ENCODE measurements around the gene GNL2.

The GNL2 gene

DNA sequence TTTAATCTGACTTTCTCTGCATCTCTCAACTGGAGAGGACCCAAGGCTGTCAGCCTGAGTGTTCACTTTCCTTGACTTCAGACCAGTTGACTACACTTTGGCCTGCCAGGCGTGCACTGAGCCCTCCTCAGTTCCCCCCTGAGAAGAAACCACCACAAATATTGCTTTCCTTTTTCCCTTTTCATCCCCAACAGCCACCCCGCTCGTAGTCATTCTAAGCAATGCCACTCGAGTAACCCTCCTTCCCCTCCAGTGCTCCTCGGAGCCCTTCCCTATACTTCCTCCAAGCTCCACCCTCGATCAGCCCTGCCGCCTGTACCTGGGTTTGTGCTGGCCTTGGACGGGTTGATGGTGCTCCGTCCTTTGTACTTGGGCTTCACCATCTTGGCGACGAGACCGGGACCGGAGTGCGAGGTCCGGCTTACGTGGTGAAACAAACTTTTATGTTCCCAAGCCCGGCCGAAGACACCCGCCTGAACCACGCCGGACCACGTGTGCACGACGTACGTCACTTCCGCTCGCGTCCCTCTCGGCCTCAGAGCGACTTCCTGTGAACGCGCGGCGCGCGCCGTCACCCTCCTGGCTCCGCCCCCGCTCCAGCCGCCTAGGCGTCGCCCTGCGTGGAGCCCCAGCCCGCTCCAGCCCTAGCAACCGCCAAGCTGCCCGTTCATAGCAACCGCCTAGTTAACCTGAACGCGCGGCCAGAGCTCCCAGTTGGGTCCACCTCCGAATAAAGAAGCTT, at the start of gene GNL2:
TSS of gene GNL2 (minus strand) at position 498 of the 742 bp plus-strand sequence. CDS start at position 383, 115 bp downstream.
- H3K27me3 ChIP-seq (ENCODE audit: insufficient read depth, insufficient read length), result peaks cover 6% of the 10 kb centered on the region
- H3K4me3 ChIP-seq (ENCODE audit: insufficient read length, low read depth), result peak within 1 kb of the TSS; percentile 87
- no peaks in the 10 kb centered on the region for H3K9me3 ChIP-seq (ENCODE audit: insufficient read depth, low read length)
- H3K36me3 ChIP-seq (ENCODE audit: insufficient read depth, insufficient read length, low read length), result peaks cover 42% of the 10 kb centered on the region
- DNase-seq (ENCODE audit: low read depth, low spot score), result peak; percentile 99
- no peak for TF ChIP-seq YY1 (IDR thresholded peaks at IDR 0.05; ENCODE audit: insufficient read depth, insufficient read length)
- TF ChIP-seq SUZ12 (IDR thresholded peaks at IDR 0.05; ENCODE audit: extremely low read depth, insufficient read depth, insufficient read length), result no peak
- no peak for TF ChIP-seq ZNF274 (IDR thresholded peaks at IDR 0.05; ENCODE audit: low read depth, low read length)
- peak within 1 kb of the TSS; percentile 94 for H3K9ac ChIP-seq (ENCODE audit: insufficient read length, low read depth)
- no peaks in the 10 kb centered on the region for H3K4me1 ChIP-seq (ENCODE audit: insufficient read depth, insufficient read length)

DNA sequence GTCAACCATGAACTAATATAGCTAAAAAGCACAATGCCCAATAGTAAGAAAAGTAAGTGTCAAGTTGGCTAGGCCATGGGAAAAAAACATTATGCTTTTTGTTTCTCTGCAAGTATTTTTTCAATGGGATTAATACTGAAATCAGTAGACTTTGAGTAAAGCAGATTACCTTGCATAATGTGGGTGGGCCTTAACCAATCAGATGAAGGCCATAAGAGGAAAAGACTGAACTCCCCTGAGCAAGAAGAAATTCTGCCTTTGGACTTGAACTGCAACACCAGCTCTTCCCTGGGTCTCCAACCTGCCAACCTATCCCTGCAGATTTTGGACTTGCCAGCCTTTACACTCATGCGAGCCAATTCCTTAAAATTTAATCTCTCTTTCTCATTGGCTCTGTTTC, 45.3 kb upstream of the GNL2 start:
- peaks cover 68% of the 10 kb centered on the region for H3K27me3 ChIP-seq (ENCODE audit: insufficient read depth, insufficient read length)
- DNase-seq (ENCODE audit: low read depth, low spot score), result no peak

DNA sequence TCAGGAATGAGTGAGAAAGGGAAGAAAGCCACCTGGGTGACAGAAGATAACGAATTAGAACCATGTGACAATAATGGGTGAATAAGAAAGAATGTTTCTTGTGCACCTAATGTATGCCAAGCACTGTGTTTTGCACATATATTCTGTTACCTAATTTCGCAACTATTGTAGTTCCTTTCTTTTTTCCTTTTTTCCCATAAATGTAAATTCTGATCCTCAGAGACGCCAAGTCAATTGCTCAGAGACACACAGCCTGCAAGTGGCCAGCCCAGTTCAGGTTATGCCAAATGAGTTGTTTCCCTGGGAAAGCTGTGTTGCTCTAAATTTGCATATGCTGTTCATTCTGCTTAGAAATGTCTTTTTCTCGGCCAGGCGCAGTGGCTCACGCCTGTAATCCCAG, 40.7 kb upstream of the GNL2 start:
- DNase-seq (ENCODE audit: low read depth, low spot score), result no peak

More for the DNA sequence above, 45.3 kb upstream of the GNL2 start:
- Histone ChIP-seq H3K4me3 (ENCODE audit: insufficient read length, low read depth) (no peak overlapping the region), H3K9me3 (ENCODE audit: insufficient read depth, low read length) (0 out of 2 replicates have a peak, but pooled peaks cover 8% of the 10 kb centered on the region), H3K4me1 (ENCODE audit: insufficient read depth, insufficient read length) (no peaks in the 10 kb centered on the region), H3K9ac (ENCODE audit: insufficient read length, low read depth) (no peak overlapping the region), H3K36me3 (ENCODE audit: insufficient read depth, insufficient read length, low read length) (no peaks in the 10 kb centered on the region)
- TF ChIP-seq SUZ12 (IDR thresholded peaks at IDR 0.05; ENCODE audit: extremely low read depth, insufficient read depth, insufficient read length) (no peak), YY1 (IDR thresholded peaks at IDR 0.05; ENCODE audit: insufficient read depth, insufficient read length) (no peak), ZNF274 (IDR thresholded peaks at IDR 0.05; ENCODE audit: low read depth, low read length) (no peak)

DNA sequence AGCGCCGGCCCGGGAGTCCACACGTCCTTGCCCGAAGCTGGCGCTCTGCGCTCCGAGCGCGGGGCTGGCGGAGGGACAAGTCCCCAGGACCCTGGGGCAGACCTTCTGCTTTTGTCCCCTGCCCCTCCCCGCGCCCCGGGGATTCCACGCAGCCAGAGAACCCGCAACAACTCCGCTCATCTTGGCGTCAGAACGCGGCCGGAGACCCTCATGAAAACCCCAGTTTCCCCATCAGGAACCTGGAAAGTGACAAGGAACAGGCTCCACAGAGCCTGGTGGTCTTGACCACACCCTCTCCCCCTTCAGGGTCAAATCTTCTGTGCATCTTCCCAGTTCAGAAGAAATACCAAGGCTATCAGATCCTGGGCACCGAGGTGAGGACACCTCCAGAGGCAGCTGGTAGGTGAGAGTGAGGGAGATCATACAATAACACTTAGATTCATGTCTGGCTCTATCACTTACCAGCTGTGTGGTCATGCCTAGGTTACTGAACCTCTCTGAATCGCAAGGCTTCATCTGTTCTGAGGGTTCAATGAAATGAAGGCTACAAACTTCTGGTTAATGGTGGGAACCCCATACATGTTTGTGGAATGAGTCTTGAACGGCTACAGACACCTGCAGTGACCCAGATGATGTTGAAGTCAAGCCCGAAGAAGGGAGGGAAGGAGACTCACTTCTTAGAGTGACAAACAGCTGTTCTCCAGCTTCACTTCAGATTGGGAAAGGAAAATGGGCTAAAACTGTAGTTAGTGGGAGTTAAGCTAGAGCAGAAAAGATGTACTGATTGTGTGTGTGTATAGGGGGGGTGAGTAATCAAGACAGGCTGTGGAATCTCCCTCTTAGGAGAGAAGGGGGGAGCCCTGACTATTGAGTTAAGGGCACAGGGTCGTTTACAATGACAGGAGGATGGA, 39.5 kb upstream of the GNL2 start:
- H3K4me1 ChIP-seq (ENCODE audit: insufficient read depth, insufficient read length), result peaks cover 22% of the 10 kb centered on the region
- peak overlapping the region; percentile 44 for H3K4me3 ChIP-seq (ENCODE audit: insufficient read length, low read depth)
- H3K27me3 ChIP-seq (ENCODE audit: insufficient read depth, insufficient read length), result peaks cover 96% of the 10 kb centered on the region
- DNase-seq (ENCODE audit: low read depth, low spot score), result no peak
- H3K9ac ChIP-seq (ENCODE audit: insufficient read length, low read depth), result no peak overlapping the region
- TF ChIP-seq YY1 (IDR thresholded peaks at IDR 0.05; ENCODE audit: insufficient read depth, insufficient read length), result no peak
- TF ChIP-seq SUZ12 (IDR thresholded peaks at IDR 0.05; ENCODE audit: extremely low read depth, insufficient read depth, insufficient read length), result no peak
- no peak for TF ChIP-seq ZNF274 (IDR thresholded peaks at IDR 0.05; ENCODE audit: low read depth, low read length)
- H3K9me3 ChIP-seq (ENCODE audit: insufficient read depth, low read length), result no peaks in the 10 kb centered on the region
- no peaks in the 10 kb centered on the region for H3K36me3 ChIP-seq (ENCODE audit: insufficient read depth, insufficient read length, low read length)

More for the DNA sequence above, 40.7 kb upstream of the GNL2 start:
- Histone ChIP-seq H3K9ac (ENCODE audit: insufficient read length, low read depth) (no peak overlapping the region), H3K27me3 (ENCODE audit: insufficient read depth, insufficient read length) (peaks cover 91% of the 10 kb centered on the region), H3K4me1 (ENCODE audit: insufficient read depth, insufficient read length) (peaks cover 14% of the 10 kb centered on the region), H3K4me3 (ENCODE audit: insufficient read length, low read depth) (no peak overlapping the region), H3K36me3 (ENCODE audit: insufficient read depth, insufficient read length, low read length) (no peaks in the 10 kb centered on the region), H3K9me3 (ENCODE audit: insufficient read depth, low read length) (no peaks in the 10 kb centered on the region)
- no peak for TF ChIP-seq YY1 (IDR thresholded peaks at IDR 0.05; ENCODE audit: insufficient read depth, insufficient read length)
- TF ChIP-seq SUZ12 (IDR thresholded peaks at IDR 0.05; ENCODE audit: extremely low read depth, insufficient read depth, insufficient read length), result no peak
- no peak for TF ChIP-seq ZNF274 (IDR thresholded peaks at IDR 0.05; ENCODE audit: low read depth, low read length)

DNA sequence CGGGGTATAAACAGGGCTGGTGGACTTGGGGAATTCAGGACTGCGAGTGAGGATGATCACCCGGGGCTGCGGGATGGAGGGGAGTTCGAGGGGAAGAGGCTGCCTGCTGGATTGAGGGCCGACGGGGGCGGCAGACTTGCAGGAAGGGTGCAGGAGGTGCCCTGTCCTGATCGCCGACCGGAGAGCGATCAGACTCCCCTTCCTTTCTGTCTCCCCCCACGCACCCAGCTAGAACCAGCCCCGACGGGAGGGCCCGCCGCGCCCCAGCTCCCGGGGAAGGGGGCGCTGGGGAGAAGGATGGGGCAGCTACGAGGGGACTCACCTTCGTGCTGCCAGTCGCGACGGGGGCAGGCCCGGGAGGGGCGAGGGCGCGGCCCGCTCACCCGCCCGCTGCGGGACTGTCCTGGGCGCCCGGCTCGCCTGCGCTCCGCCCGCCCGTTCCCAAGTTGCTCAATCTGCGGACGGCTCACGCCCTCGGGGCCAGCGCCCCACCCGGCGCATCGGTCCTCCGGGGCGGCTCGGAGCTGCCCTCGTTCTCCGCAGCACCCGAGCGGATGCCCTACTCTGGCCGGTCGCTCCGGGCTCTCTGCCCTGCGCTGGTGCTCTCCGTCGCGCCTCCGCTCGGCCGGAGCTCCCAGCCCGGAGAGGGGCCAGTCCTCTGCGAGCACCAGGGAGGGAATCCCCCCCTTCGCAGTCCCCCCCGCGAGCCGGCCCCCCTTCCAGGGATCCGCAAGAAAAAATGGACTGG, 38.7 kb upstream of the GNL2 start, which contains the start of gene RSPO1:
TSS of gene RSPO1 (minus strand) at position 649 of the 748 bp plus-strand sequence. CDS start 5,231 bp downstream, outside the sequence.
- H3K4me3 ChIP-seq (ENCODE audit: insufficient read length, low read depth), result peak within 1 kb of the TSS; percentile 44
- peaks cover 100% of the 10 kb centered on the region for H3K27me3 ChIP-seq (ENCODE audit: insufficient read depth, insufficient read length)
- DNase-seq (ENCODE audit: low read depth, low spot score), result peak; percentile 15
- H3K36me3 ChIP-seq (ENCODE audit: insufficient read depth, insufficient read length, low read length), result no peaks in the 10 kb centered on the region
- no peak for TF ChIP-seq ZNF274 (IDR thresholded peaks at IDR 0.05; ENCODE audit: low read depth, low read length)
- peak; percentile 98 for TF ChIP-seq SUZ12 (IDR thresholded peaks at IDR 0.05; ENCODE audit: extremely low read depth, insufficient read depth, insufficient read length)
- no peaks in the 10 kb centered on the region for H3K9me3 ChIP-seq (ENCODE audit: insufficient read depth, low read length)
- peaks cover 30% of the 10 kb centered on the region for H3K4me1 ChIP-seq (ENCODE audit: insufficient read depth, insufficient read length)
- peak within 1 kb of the TSS; percentile 65 for H3K9ac ChIP-seq (ENCODE audit: insufficient read length, low read depth)

DNA sequence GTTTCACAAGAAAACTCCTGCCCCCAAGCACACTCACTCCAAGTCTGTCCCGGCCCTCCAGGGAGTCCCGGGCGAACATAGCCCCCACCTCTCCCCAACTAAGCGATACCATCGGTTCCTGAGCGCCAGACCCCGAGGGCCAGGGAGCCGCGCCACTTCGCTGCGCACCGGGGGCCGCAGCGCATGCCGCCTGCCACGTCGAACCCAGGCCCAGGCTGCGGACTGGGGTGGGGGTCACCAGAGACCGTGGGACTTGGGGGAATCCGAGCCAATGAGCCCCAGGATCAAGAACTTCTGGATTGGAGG, 38.2 kb upstream of the GNL2 start:
- peak overlapping the region; percentile 44 for H3K4me3 ChIP-seq (ENCODE audit: insufficient read length, low read depth)
- no peak for DNase-seq (ENCODE audit: low read depth, low spot score)
- no peaks in the 10 kb centered on the region for H3K9me3 ChIP-seq (ENCODE audit: insufficient read depth, low read length)
- TF ChIP-seq YY1 (IDR thresholded peaks at IDR 0.05; ENCODE audit: insufficient read depth, insufficient read length) (no peak), SUZ12 (IDR thresholded peaks at IDR 0.05; ENCODE audit: extremely low read depth, insufficient read depth, insufficient read length) (peak; percentile 100)
- peaks cover 99% of the 10 kb centered on the region for H3K27me3 ChIP-seq (ENCODE audit: insufficient read depth, insufficient read length)
- H3K4me1 ChIP-seq (ENCODE audit: insufficient read depth, insufficient read length), result peaks cover 31% of the 10 kb centered on the region
- no peaks in the 10 kb centered on the region for H3K36me3 ChIP-seq (ENCODE audit: insufficient read depth, insufficient read length, low read length)
- H3K9ac ChIP-seq (ENCODE audit: insufficient read length, low read depth), result peak overlapping the region; percentile 65

All from NT2/D1 (cell line).